NCI-H510A treated with DMSO at 0.1 percent for 48 hours (cell line): ENCODE measurements around the gene NOX4.
"Not testable (repeated sequence)": the region's sequence is repeated elsewhere in the genome, so short reads cannot be mapped to it uniquely, and the experiment has no call there.

Experiments used
- DNase-seq: peaks from one replicate; lab custom pipeline; 2025; lab: John Stamatoyannopoulos, UW

NOX4 gene

DNA sequence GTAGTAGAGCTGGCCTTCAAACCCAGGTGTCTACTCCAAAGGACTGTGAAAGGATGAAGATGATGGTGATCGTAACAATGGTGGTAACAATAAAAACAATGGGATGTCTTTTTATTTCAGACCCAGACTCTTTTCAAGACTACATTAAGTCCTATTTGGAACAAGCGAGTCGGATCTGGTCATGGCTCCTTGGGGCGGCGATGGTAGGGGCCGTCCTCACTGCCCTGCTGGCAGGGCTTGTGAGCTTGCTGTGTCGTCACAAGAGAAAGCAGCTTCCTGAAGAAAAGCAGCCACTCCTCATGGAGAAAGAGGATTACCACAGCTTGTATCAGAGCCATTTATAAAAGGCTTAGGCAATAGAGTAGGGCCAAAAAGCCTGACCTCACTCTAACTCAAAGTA lies 196.2 kb downstream of the NOX4 start:
- not testable (repeated sequence) for DNase-seq

DNA sequence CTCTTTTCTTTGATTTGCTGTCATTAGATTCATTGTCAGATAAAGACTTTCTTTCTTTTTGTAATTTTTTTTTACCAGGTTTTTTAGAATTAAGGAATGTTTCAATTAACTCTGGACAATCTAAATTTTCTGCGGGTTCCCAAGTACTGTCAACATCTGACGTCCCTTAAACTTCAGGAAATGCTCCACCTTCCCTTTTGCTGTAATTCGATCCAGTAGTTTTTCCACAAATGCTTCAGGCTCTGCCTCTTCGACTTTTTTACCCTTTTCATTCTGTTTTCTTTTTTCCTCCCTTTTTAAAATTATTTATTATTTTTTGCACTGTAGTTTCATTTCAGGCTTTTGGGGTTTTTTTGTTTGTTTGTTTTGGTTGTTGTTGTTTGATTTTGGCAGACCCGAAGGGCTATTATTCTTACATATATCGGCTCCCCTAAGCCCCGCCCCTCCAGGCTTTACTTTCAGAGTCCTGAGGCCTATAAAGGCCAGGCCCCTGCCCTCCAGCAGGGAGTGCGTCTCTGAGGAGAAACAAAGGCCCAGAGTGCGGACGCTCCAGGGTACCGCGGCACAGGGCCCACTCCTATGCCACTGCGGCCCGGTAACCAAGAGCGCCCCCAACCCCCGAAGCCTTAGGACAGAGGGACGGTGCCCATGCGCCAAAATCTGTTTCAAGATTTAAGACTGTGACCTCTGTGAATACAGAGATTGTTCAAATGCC lies 197.1 kb downstream of the NOX4 start:
- peak; percentile 31 for DNase-seq

DNA sequence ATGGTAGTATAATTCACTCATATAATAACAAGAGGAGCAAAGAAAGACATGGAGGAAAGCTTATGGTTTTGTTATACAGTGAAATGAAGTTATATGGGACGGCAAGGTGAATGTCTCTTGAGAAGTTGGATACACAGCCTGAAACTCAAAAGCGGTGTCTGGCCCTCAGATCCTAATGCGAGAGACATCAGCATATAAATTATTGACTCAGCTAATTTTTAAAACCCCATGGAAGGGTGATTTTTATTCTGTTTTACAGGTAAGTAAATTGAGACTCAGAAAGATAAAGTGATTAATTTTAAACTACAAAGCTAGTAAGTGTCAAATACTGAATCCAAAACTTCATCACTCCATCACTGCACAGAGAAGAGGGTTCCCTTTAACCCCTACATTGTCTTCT lies 203.2 kb downstream of the NOX4 start:
- not testable (repeated sequence) for DNase-seq

DNA sequence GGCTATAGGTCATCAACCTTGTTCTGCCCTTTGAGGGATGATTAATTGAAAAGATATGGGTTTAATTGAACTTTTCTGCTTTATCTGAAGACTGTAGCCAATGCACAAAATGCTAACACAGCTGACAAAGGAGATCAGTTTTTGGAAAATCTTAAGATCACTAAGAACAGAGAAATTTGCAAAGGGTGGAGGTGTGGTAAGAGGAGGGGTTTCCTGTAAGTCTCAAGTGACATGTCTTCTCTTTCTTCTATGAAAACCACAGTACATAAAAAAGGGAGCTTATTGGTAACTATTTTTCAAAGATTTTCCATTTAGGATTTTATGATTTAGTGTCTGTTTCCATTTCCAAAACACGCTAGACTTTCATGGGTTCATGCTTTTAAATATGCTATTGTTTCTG lies 204.6 kb downstream of the NOX4 start:
- DNase-seq, result not testable (repeated sequence)

DNA sequence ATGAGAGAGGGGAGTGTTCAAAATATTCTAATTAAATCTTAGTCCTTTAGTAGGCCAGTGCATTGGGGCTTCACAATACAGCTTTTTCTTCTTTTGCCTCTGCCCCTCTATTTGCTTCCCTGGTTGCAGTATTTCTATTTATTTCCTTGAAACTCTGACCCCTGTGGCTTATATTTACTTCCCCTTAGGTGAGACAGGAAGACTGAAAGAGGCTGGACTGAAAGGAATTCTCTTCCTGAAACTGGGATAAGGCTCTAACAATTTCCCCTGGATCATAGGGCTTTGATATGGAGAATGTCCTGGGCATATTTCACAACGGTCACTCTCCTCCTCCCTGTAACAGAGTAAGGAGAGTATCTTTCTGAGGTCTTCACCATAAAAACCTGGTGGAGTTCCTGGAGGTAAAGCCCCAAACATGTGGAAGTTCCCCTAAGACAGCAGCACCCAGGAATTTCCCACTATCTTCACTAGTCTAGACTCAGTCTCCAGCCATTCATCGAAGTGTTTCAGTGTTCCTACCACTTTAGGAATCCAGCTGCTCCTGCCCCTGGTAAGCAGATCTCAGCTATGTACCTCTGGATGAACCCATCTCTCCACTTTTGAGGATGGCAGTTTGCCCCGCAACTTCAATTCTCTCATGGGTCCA lies 210.0 kb downstream of the NOX4 start:
- not testable (repeated sequence) for DNase-seq

DNA sequence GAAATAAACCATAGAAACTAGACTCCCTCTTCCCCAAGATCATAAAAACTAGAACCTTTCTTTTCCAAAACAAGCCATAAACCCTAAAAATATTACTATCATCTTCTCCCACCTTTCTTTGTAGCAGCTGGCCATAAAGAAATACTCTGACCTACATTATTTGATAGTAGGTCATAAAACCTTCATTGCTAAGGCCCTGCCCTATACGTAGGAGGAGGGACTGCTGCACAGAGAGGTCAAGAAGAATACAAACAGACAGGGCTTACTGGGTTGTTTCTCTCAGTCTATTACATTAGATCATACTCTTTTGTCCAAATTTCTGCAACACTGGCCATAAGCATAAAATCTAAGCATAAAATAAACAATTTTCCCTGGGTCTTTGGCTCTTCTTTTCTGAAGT lies 212.0 kb downstream of the NOX4 start:
- no peak for DNase-seq

DNA sequence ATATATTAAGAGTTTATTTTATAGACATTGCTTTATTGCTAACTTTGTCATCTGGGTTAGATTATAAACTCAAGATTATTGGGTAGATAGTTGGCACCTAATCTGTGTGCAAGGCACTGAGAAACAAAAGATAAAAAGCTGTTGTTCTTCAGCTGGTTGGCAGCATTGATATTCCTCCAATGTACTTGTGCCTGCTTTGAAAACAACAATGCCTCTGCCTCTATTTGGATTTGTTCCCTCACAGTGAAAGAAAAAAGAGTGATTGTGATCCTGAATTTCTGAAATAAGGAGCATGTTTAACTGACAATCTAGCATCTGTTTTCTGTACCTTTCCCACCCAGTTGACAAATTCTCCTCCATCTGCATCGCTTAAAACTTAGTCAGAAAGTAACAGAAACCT lies 215.2 kb downstream of the NOX4 start:
- DNase-seq, result no peak
